H1 (cell line): ENCODE data around the gene SLC35E4. TPM values are rescaled to one million over a fixed set of nuclear protein-coding genes. Genes with fewer than 3 reads are reported as not detected.

ENCODE experiments used
- polyA plus RNA-seq, 7 experiments: library from polyadenylated mRNA; depleted of rRNA in 3 of 7; stranded (reverse) in 5 of 7; unstranded in 2 of 7; fragments of >200 nt in 5 of 7; fragments of 200-250 nt in 2 of 7; gene quantifications; 1 replicate in 5 of 7; 2 replicates in 1 of 7; 4 replicates in 1 of 7; pipeline versions ENCODE4 v1.2.1 to v1.2.3, GENCODE V29; 2011 to 2013; ENCODE audit warnings: missing spikeins in 2 of 7, mixed read lengths in 2 of 7
- total RNA-seq: library from RNA; stranded (reverse); fragmentation: NEBNext Ultra II Directional; extraction: Animal tissue kit (Norgen Biotek cat#: 25700); gene quantifications from 2 replicates; pipeline ENCODE4 v1.2.1, GENCODE V29; 2021

SLC35E4 gene
- total and polyA plus RNA-seq, 2 of the 8 experiments (the other 6 are each of a cell fraction or from before 2014, with no cell fraction given) = 5.1 to 5.6 TPM

Other genes with a start within 250 kb of the SLC35E4 start
- gene RNF215, start 248.4 kb upstream of the SLC35E4 start, total RNA-seq = 15.3 and 19.0 TPM in 2 replicates
- 13.1 and 16.4 TPM in 2 replicates for gene RNF215, start 248.4 kb upstream of the SLC35E4 start, polyA plus RNA-seq (2011; rRNA removed)
- gene SEC14L2, start 238.8 kb upstream of the SLC35E4 start, total RNA-seq = 2.8 and 4.3 TPM in 2 replicates
- 1.8 and 3.2 TPM in 2 replicates for gene SEC14L2, start 238.8 kb upstream of the SLC35E4 start, polyA plus RNA-seq (2011; rRNA removed)
- 59.8 and 66.4 TPM in 2 replicates for gene MTFP1, start 210.0 kb upstream of the SLC35E4 start, total RNA-seq
- gene MTFP1, start 210.0 kb upstream of the SLC35E4 start, polyA plus RNA-seq (2011; rRNA removed) = 98.8 and 120 TPM in 2 replicates
- gene SEC14L3, start 163.8 kb upstream of the SLC35E4 start, total RNA-seq = not detected in 2 replicates
- gene SEC14L3, start 163.8 kb upstream of the SLC35E4 start, polyA plus RNA-seq (2011; rRNA removed) = not detected in 2 replicates
- 3.9 and 4.9 TPM in 2 replicates for gene SEC14L4, start 130.1 kb upstream of the SLC35E4 start, total RNA-seq
- gene SEC14L4, start 130.1 kb upstream of the SLC35E4 start, polyA plus RNA-seq (2011; rRNA removed) = 2.6 and 2.9 TPM in 2 replicates
- gene SEC14L6, start 89.0 kb upstream of the SLC35E4 start, total RNA-seq = 0.63 and 0.80 TPM in 2 replicates
- gene SEC14L6, start 89.0 kb upstream of the SLC35E4 start, polyA plus RNA-seq (2011; rRNA removed) = 1.9 and 2.1 TPM in 2 replicates
- gene GAL3ST1, start 61.1 kb upstream of the SLC35E4 start, total RNA-seq = 10.5 and 11.0 TPM in 2 replicates
- 32.1 and 32.5 TPM in 2 replicates for gene GAL3ST1, start 61.1 kb upstream of the SLC35E4 start, polyA plus RNA-seq (2011; rRNA removed)
- 121 and 133 TPM in 2 replicates for gene PES1, start 43.9 kb upstream of the SLC35E4 start, total RNA-seq
- gene PES1, start 43.9 kb upstream of the SLC35E4 start, polyA plus RNA-seq (2011; rRNA removed) = 191 and 247 TPM in 2 replicates
- gene TCN2, start 28.6 kb upstream of the SLC35E4 start, total RNA-seq = 30.0 and 36.2 TPM in 2 replicates
- gene TCN2, start 28.6 kb upstream of the SLC35E4 start, polyA plus RNA-seq (2011; rRNA removed) = 87.8 and 91.7 TPM in 2 replicates
- gene DUSP18, start 32.1 kb downstream of the SLC35E4 start, total RNA-seq = 2.6 and 3.6 TPM in 2 replicates
- 7.3 and 8.3 TPM in 2 replicates for gene DUSP18, start 32.1 kb downstream of the SLC35E4 start, polyA plus RNA-seq (2011; rRNA removed)
- gene OSBP2, start 59.1 kb downstream of the SLC35E4 start, total RNA-seq = 3.4 and 3.7 TPM in 2 replicates
- 3.4 and 4.5 TPM in 2 replicates for gene OSBP2, start 59.1 kb downstream of the SLC35E4 start, polyA plus RNA-seq (2011; rRNA removed)